Astrocyte (in vitro differentiated cells and primary cell): ENCODE data around the gene OPRL1.
"Not testable (repeated sequence)": the region's sequence is repeated elsewhere in the genome, so short reads cannot be mapped to it uniquely, and the experiment has no call there.

ENCODE experiments used
- CTCF ChIP-seq: IDR thresholded peaks from 2 replicates; pipeline ENCODE4 v1.5.1; 2011; ENCODE audit warnings: low read depth, mild to moderate bottlenecking, inconsistent platforms, low read length, moderate library complexity; ENCODE audit not compliant: insufficient read depth
- EZH2 ChIP-seq: IDR thresholded peaks from 2 replicates; pipeline ENCODE4 v1.6.1; 2012; ENCODE audit warnings: mild to moderate bottlenecking, low read length, inconsistent platforms; ENCODE audit not compliant: insufficient read depth

DNA sequence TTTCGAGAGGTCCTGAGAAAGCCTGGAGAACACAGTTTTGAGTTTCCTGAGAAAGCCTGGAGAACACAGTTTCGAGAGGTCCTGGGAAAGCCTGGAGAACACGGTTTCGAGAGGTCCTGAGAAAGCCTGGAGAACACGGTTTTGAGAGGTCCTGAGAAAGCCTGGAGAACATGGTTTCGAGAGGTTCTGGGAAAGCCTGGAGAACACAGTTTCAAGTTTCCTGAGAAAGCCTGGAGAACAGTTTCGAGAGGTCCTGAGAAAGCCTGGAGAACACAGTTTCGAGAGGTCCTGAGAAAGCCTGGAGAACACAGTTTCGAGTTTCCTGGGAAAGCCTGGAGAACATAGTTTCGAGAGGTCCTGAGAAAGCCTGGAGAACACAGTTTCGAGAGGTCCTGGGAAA is 43.6 kb downstream of the OPRL1 start:
- not testable (repeated sequence) for TF ChIP-seq EZH2, CTCF
